Suprapubic skin (tissue), 4 donors: ENCODE data around the gene GMDS. TPM values are rescaled to one million over a fixed set of nuclear protein-coding genes. Genes with fewer than 3 reads are reported as not detected.

Experiments
- DNase-seq, 2 donors: peaks; one replicate each; pipeline ENCODE4 v3.0.0-alpha.2; 2019; ENCODE audit warnings: low spot score in 2 of 2
- H3K27ac ChIP-seq: fragments of 200-600 bp; sonication (generic); one replicate; pipeline ENCODE4 v1.5.1; 2019
- H3K27me3 ChIP-seq: fragments of 200-600 bp; sonication (generic); one replicate; pipeline ENCODE4 v1.5.1; 2019
- H3K36me3 ChIP-seq: fragments of 200-600 bp; sonication (generic); one replicate; pipeline ENCODE4 v1.5.1; 2019
- H3K4me1 ChIP-seq: fragments of 200-600 bp; sonication (generic); one replicate; pipeline ENCODE4 v1.5.1; 2019
- H3K4me3 ChIP-seq: fragments of 200-600 bp; sonication (generic); one replicate; pipeline ENCODE4 v1.5.1; 2019; ENCODE audit warnings: mild to moderate bottlenecking
- H3K9me3 ChIP-seq: fragments of 200-600 bp; sonication (generic); one replicate; pipeline ENCODE4 v1.5.1; 2019
- EP300 ChIP-seq: sonication (generic); formaldehyde crosslinking; IDR thresholded peaks from one replicate; pipeline ENCODE4 v1.6.1; 2017; ENCODE audit warnings: antibody characterized with exemption
- POLR2A ChIP-seq, 2 donors: fragments of 450-650 bp; IDR thresholded peaks; one replicate each; pipeline ENCODE4 v1.6.1; 2017; ENCODE audit warnings: antibody characterized with exemption in 2 of 2, mild to moderate bottlenecking in 2 of 2, moderate library complexity in 2 of 2
- POLR2AphosphoS5 ChIP-seq, 3 donors: sonication (generic); formaldehyde crosslinking; IDR thresholded peaks; one replicate each; pipeline ENCODE4 v1.6.1; 2017; ENCODE audit warnings: antibody characterized with exemption in 3 of 3
- WGBS: methylation state at CpG from one replicate; pipeline ENCODE4 v1.1.5; 2018; 5-methylcytosine and 5-hydroxymethylcytosine counted together
- total RNA-seq, 4 donors: library from RNA; depleted of rRNA; stranded (reverse); fragments of >200 nt; gene quantifications; one replicate each; pipeline ENCODE4 v1.1.0, GENCODE V29; 2016
- TF ChIP-seq, protein P1 (sequence below), 2 donors: fragments of 200-600 bp in 1 of 2; fragments of 450-650 bp in 1 of 2; sonication (generic) in 1 of 2; IDR thresholded peaks; one replicate each; pipeline ENCODE4 v1.5.1; 2016 to 2019; ENCODE audit warnings: antibody characterized with exemption in 2 of 2, mild to moderate bottlenecking in 1 of 2, moderate library complexity in 1 of 2

Gene GMDS
- total RNA-seq, 4 donors from 2014 or later, result 11.7 to 19.3 (median 13.2) TPM

DNA sequence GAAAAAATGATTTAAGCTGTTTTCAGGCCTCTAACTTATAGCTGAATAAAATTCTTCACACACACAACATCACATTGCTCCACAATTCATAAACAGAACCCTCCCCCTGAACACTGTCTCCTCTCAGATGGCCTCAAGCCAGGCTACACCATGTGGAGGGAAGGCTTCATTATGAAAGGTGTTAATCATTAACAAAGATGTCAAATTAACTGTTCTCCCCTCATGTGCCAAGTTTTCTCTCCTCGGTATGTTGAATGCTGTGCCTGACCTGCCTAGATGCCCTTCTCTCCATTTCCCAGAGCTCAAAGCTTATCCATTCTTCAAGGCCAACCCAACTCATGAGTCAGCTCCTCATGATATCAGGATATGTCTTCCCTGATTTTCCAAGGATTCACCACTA, 210.4 kb downstream of the GMDS start:
- no peaks in the 10 kb centered on the region for H3K27me3 ChIP-seq
- WGBS, result 65% methylated on average over 1 of the region's 1 CpG
- TF ChIP-seq, protein P1, sequence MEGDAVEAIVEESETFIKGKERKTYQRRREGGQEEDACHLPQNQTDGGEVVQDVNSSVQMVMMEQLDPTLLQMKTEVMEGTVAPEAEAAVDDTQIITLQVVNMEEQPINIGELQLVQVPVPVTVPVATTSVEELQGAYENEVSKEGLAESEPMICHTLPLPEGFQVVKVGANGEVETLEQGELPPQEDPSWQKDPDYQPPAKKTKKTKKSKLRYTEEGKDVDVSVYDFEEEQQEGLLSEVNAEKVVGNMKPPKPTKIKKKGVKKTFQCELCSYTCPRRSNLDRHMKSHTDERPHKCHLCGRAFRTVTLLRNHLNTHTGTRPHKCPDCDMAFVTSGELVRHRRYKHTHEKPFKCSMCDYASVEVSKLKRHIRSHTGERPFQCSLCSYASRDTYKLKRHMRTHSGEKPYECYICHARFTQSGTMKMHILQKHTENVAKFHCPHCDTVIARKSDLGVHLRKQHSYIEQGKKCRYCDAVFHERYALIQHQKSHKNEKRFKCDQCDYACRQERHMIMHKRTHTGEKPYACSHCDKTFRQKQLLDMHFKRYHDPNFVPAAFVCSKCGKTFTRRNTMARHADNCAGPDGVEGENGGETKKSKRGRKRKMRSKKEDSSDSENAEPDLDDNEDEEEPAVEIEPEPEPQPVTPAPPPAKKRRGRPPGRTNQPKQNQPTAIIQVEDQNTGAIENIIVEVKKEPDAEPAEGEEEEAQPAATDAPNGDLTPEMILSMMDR (IDR thresholded peaks at IDR 0.05), result no peak
- no peak for TF ChIP-seq EP300
- TF ChIP-seq POLR2A (IDR thresholded peaks at IDR 0.05), result no peak
- no peak for TF ChIP-seq POLR2AphosphoS5 (IDR thresholded peaks at IDR 0.05)
- no peaks in the 10 kb centered on the region for H3K9me3 ChIP-seq
- DNase-seq, result no peak
- H3K27ac ChIP-seq, result no peak overlapping the region
- H3K4me1 ChIP-seq, result no peaks in the 10 kb centered on the region
- H3K4me3 ChIP-seq, result no peak overlapping the region
- H3K36me3 ChIP-seq, result no peaks in the 10 kb centered on the region

DNA sequence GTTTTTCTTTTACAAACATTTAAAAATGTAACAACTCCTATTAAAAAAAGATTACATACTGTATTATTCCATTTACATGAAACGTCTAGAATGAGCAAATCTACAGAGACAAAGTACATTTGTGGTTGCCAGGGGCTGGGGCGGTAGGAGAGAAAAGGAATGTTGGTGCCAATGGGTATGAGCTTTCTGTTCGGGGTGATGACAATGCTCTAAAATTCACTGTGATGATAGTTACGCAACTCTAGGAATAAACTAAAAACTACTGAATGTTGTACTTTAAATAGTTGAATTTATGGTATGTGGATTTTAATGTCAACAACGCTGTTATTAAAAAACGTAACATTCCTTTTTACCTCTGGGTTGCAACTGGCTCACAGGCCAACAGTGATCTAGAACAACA, 211.1 kb downstream of the GMDS start:
- no peak for TF ChIP-seq EP300
- no peak for TF ChIP-seq POLR2A (IDR thresholded peaks at IDR 0.05)
- DNase-seq, result no peak
- H3K4me3 ChIP-seq, result no peak overlapping the region
- H3K36me3 ChIP-seq, result no peaks in the 10 kb centered on the region
- H3K27ac ChIP-seq, result no peak overlapping the region
- H3K4me1 ChIP-seq, result no peaks in the 10 kb centered on the region
- H3K27me3 ChIP-seq, result no peaks in the 10 kb centered on the region
- no peaks in the 10 kb centered on the region for H3K9me3 ChIP-seq
- WGBS, result 84% methylated on average over 6 of the region's 6 CpGs

DNA sequence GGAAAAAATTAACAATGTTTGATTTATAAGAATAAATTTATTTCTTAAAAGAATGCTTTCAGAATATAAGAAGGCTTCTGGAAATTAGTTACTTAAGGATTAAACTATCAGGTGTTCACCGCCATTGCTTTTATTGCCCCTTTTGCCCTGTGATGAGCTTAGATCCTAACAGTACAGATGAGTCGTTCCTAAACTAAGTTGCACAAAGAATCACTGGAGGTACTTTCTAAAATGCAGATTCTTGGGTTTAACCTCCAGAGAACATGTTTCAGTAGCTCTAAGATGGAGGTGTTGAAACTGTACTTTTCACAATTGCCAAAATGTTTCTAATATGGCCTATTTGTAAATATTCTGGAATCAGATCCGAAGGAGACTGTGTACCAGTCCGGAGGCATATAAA, 211.9 kb downstream of the GMDS start:
- peaks cover 7% of the 10 kb centered on the region for H3K4me1 ChIP-seq
- no peaks in the 10 kb centered on the region for H3K9me3 ChIP-seq
- TF ChIP-seq POLR2AphosphoS5 (IDR thresholded peaks at IDR 0.05), result no peak
- no peak for TF ChIP-seq EP300
- TF ChIP-seq, protein P1 (IDR thresholded peaks at IDR 0.05), result no peak
- TF ChIP-seq POLR2A (IDR thresholded peaks at IDR 0.05), result no peak
- H3K27ac ChIP-seq, result no peak overlapping the region
- no peak for DNase-seq
- H3K36me3 ChIP-seq, result no peaks in the 10 kb centered on the region
- 94% methylated on average over 4 of the region's 4 CpGs for WGBS
- no peaks in the 10 kb centered on the region for H3K27me3 ChIP-seq
- no peak overlapping the region for H3K4me3 ChIP-seq

DNA sequence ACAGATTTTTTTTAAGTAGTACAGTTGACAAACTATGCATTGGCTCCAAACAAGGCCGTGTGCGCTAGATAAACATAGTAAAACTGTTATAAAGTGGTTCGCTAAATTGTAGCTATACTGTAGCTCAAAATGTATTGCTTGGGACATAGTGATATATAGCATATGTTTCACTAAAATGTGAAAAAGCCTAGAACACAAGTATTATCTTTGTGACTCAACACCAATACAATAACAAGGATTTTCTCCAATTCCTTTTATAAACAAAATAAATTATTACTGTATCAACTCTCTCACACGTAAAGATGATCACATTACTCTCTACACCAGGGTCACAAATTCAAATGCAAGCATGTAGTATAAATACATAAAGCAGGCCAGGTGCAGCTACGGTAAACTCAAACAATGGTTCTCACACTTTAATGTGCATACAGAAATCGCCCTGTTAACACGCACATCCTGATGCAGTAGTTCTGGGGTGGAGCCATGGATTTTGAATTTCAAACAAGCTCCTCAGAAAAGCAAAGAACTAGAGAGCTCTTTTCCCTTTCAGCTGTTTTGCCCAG, 214.6 kb downstream of the GMDS start:
- DNase-seq, result no peak
- TF ChIP-seq POLR2AphosphoS5 (IDR thresholded peaks at IDR 0.05), result no peak
- TF ChIP-seq POLR2A (IDR thresholded peaks at IDR 0.05), result no peak
- TF ChIP-seq, protein P1 (IDR thresholded peaks at IDR 0.05), result no peak
- no peak for TF ChIP-seq EP300
- no peak overlapping the region for H3K4me3 ChIP-seq
- no peak overlapping the region for H3K27ac ChIP-seq
- H3K27me3 ChIP-seq, result no peaks in the 10 kb centered on the region
- WGBS, result 89% methylated on average over 7 of the region's 7 CpGs
- no peaks in the 10 kb centered on the region for H3K36me3 ChIP-seq
- H3K4me1 ChIP-seq, result peaks cover 10% of the 10 kb centered on the region
- H3K9me3 ChIP-seq, result no peaks in the 10 kb centered on the region

DNA sequence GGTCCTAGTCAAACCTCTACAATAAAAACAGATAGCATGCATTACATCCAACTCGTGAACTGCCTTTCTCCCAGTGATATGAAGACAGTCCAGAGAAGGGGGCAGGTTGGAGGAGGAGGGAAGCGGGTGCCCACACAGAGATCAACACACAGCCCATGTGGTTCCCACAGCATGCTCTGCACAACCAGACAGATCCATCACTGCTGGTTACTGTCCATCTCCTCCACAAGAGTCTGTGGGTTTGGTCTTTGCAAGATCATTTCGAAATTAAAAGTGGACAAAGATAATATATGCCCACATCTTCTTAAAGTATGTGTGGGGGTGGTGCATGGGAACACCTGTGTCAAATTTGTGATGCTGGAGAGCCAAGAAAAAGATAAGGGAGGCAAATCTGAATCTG, 215.5 kb downstream of the GMDS start:
- no peak overlapping the region for H3K4me3 ChIP-seq
- TF ChIP-seq, protein P1 (IDR thresholded peaks at IDR 0.05), result no peak
- TF ChIP-seq EP300 (no peak), POLR2A (IDR thresholded peaks at IDR 0.05) (no peak)
- no peaks in the 10 kb centered on the region for H3K27me3 ChIP-seq
- H3K9me3 ChIP-seq, result no peaks in the 10 kb centered on the region
- no peak for DNase-seq
- 86% methylated on average over 3 of the region's 3 CpGs for WGBS
- H3K4me1 ChIP-seq, result peaks cover 10% of the 10 kb centered on the region
- no peaks in the 10 kb centered on the region for H3K36me3 ChIP-seq
- no peak overlapping the region for H3K27ac ChIP-seq
